VCaP (cell line): ENCODE results near the gene LIN7B.

Experiments used
- H3K27ac ChIP-seq: fragments of 450-650 bp; 2 replicates; pipeline ENCODE4 v1.5.1; 2017
- CTCF ChIP-seq: fragments of 450-650 bp; conservative IDR thresholded peaks from 2 replicates; pipeline ENCODE4 v1.5.1; 2017; ENCODE audit warnings: mild to moderate bottlenecking, moderate library complexity

The LIN7B gene

GRCh38 chr19:49085020-49085867 lies 28.9 kb upstream of the LIN7B start, which contains the start of gene SNRNP70:
Gene SNRNP70 (plus strand): TSS chr19:49085451. CDS start chr19:49086415, 964 bp downstream.
- TF ChIP-seq CTCF: no peak
- H3K27ac ChIP-seq: peak within 1 kb of the TSS; percentile 94

- H3K27ac ChIP-seq: peak overlapping the region; percentile 94
- no peak for TF ChIP-seq CTCF
Observed at GRCh38 chr19:49085868-49086232, 28.3 kb upstream of the LIN7B start.

DNA sequence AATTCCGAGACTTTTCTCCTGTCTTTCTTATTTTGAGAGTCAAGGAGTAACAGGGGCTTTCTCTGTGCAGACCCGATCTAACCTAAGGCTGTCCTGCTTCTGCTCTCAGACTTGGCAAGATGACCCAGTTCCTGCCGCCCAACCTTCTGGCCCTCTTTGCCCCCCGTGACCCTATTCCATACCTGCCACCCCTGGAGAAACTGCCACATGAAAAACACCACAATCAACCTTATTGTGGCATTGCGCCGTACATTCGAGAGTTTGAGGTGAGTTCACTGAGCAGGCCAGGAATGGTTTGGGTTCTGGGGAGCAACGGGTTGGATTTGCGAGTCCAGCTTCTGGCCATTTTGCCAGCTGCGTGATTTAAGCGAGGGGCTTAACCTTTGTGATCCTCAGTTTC lies 27.9 kb upstream of the LIN7B start:
- no peak for TF ChIP-seq CTCF
- H3K27ac ChIP-seq: peak overlapping the region; percentile 94

DNA sequence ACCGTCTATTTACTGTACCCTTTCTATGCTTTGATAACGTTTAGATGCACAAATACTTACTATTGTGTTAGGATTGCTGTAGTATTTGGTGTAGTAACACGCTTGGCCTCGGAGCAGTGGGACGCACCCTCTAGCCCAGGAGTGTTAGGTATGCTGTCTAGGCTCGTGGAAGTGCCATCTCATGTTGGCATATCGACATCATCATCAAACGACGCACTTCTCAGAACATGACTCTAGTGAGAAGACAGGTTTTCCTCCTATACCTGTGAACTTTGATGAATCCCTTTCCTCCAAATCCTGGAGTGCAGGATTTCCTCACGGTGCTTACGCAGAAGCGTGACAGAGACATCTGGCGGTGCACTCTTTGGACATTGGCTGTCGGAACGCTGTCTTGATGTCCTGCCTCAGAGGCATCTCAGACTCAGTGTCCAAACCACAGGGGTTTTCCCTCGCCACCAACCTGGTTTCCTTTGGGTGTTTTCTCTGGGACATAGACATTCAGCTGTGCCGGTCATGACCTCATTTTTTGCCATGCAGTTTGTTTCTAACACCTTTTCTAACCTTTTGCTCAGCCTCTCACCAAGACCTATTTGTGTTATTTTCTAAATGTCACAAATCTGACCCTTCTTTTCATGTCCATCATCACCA lies 22.7 kb upstream of the LIN7B start:
- H3K27ac ChIP-seq: no peak overlapping the region
- TF ChIP-seq CTCF: no peak

DNA sequence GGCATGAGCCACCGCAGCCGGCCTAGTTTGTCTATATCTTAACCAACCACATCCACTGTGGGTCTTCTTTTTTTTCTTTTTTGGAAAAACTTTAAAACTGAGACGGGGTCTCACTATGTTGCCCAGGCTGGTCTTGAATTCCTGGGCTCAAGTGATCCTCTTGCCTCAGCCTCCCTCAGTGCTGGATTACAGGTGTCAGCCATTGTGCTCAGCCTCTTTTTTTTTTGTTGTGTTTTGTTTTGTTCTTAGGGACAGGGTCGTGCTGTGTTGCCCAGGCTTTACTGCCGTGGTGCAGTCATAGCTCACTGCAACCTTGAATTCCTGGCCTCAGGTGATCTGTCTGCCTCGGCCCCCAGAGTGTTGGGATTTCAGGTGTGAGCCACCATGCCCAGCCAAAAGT lies 21.5 kb upstream of the LIN7B start:
- TF ChIP-seq CTCF: no peak
- no peak overlapping the region for H3K27ac ChIP-seq

DNA sequence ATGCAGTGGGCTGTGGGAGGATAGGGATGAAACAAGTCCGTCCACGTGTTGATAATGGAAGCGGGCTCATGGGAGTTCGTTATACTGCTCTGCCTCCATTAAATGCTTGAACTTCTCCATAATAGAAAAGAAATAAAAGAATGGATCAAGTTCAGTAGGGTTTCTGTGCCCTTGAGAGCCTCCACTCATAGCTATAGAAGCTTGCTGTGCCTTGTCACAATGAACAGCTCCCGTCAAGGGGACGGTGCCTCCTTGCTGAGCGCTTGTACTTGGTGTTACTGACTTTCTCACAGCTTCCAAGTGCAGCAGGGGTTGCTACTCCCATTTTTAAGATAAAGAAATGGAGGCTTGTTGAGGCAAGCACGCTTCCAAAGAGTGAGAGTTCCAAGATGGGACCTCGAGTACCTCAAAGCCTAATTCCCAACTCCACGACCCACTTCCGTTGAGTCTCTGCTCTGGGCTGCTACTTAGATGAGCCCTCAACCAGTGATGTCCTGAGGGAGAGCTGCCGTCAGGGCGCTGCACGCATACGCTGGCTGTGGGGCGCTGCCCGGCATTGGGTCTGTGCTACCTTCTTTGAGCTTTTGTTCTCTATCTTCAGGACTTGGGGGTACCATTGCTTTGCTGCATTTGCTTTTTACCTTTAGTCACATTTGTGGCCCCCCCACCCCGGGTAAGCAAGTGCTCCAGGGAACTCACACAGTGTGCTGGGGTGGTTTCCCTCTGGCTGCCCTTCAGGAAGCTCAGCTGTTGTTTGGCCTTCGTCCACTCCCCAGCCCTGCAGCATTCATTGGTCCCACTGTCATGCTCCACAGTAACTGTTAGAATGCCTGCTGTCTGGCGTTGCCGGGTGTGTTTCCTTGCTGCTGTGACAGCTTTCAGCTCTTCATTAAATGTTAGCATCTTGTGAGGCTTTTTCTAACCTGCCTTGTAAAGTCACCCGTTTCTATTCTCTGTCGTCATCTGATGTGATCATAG lies 19.4 kb upstream of the LIN7B start:
- TF ChIP-seq CTCF: no peak
- peak overlapping the region; percentile 69 for H3K27ac ChIP-seq
